Stimulated activated CD8-positive, alpha-beta memory T cell treated with anti-CD3 and anti-CD28 coated beads, Interleukin-4, amount 100 ng/mL, for 24 hours (primary cell): ENCODE results near the gene ZBP1.

Experiments
- DNase-seq: peaks from one replicate; pipeline ENCODE4 v3.0.0-alpha.2; 2020; ENCODE audit warnings: low read depth

Gene ZBP1

DNA sequence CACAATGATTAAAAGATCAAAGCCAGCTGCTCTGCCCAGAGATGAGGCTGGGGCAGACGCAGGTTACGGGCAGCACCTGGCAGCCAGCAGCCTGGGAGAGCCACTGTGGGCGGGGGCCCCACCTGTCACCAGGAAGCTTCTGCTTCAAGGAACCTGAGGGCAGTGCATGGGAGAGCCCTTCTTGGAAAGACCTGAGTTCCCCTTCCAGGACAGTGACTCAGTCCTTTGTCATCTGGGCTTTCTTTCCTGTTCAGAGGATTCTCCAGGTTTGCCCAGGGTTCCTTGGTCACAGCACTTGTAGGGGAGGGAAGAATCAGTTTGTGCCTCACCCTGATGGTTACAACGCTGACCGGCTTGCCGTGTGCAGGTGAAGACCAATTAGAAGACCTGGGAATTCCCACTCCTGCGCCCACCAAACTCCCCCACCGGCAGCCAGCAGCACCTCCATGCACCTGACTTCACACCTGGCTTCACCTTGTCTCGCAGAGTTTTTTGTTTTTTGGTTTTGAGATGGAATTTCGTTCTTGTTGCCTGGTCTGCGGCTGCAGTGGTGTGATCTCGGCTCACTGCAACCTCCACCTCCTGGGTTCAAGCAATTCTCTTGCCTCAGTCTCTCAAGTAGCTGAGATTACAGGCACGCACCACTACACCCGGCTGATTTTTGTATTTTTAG lies 2.0 kb downstream of the ZBP1 start:
- no peak for DNase-seq

DNA sequence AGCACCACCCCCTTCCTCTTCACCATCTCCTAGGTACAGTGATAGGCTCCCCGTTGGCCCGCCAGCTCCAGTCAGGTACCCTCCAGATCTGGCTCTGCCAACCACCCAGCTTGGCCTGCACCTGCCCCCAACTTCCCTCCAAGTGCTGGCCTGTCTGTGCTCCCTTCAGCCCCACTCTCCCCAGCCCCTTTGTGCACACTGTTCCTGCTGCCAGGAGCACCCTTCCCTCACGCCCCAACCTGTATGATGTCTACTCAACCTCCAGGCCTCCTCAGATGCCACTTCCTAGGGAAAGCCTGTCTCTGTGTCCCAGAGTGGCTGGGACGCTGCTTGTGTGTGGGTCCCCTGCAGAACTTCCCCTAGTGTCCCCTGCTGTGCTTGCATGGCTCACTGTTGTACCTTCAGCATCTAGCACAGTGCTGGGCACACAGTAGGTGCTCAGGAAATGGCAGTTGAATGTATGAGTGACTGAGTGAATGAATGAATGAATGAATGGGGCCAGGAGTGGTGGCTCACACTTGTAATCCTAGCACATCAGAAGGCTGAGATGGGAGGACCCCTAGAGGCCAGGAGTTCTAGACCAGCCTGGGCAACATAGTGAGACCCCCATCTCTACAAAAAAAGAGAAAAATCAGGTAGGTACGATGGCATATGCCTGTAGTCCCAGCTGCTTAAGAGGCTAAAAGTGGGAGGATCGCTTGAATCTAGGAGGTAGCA lies 3.0 kb downstream of the ZBP1 start:
- DNase-seq, result no peak

DNA sequence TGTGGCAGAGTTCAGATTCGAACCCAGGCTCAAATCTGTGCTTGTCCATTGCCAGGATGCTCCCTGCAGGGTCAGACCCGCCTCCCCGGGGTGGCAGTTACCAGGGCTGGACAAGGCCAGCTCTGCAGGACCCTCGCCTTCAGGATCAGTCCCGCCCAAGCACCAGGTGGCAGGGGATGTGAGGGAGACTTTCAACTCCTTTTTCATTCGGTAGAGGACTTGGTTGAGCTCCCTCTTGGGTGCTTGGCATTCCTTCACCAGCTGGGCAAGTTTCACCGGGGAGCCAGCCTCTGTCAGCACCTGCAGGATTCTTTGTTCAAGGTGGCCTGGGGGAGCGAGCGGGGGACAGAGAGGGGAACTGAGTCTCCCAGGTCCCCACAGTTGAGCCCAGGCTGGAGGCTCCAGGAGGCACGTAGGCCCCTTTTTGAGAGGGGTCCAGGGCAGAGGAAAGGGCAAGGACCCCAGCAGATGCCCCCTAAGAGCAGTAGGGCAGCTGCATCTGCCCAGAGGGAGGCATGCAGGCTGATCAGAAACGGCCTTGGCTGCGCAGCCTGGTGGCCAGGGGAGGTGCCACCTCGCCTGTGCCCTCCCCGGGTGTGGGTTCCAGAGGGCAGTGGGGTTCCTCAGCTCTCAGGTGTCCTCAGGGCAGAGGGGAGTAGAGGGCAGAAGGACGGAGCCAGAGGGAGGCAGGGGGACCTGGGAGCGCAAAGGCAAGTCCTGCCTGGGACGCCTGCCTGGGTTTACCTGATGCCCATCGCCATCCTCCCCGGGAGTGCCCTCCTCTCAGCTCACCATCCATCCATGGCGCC lies 3.9 kb downstream of the ZBP1 start:
- no peak for DNase-seq

DNA sequence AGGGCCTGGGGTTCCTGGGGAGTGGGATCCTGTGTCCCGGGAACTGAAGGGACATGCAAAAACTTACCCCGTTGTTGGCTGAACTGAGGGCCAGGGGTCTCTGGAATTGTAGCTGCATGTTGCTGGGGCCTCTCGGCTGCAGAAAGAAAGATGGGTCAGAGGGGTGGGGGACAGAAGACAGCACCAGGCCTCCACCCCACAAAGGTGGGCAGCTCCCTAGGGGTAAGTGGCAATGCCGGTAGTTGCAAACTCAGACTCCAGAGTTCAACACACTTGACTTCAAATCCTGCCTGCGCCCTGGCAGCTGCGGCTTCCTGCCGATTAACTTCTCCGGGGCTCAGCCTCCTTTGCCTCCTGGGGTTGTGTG lies 4.8 kb downstream of the ZBP1 start:
- DNase-seq, result no peak

DNA sequence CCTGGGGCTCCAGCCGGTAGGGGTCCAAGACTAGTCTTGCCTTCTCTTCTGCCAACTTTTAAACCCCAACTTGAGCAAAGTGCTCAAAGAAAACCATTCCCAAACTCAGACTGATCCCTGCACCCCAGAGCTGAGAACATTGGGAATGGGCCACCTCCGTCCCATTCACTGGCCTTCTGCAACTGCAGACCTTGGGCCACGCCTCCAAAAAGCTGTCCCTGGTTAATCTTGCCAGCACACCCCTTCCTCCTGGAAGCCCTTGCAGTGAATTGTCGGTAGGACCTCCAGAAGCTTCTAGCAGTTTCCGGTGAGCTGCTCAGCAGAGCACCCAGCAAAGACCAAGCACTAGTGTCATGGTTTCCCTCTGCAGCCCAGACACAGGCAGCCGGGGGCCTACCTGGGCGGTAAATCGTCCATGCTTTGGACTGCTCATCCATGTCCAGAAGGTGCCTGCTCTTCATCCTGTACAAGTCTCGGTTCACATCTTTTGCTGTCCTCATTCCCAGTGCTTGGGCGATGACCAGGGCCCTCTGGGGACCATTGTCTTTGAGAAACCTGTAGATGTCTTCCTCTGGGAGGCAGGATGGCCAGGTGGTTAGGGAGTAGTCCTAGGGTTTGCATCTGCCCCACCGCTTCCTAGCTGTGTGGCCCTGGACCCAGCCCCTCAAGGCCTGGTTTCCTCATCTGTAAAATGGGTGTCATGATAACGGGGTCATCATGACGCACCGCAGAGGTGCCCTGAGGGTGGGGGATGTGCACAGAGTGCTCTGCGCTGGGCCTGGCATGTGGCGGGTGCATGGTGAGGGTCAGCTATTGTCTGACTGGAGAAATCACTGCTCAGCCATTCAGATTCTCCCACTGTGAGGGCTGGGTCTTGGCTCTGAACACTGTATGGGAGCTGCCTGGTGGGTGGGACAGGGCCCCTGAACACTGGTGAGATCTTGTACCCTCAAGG lies 5.5 kb downstream of the ZBP1 start:
- DNase-seq, result no peak

DNA sequence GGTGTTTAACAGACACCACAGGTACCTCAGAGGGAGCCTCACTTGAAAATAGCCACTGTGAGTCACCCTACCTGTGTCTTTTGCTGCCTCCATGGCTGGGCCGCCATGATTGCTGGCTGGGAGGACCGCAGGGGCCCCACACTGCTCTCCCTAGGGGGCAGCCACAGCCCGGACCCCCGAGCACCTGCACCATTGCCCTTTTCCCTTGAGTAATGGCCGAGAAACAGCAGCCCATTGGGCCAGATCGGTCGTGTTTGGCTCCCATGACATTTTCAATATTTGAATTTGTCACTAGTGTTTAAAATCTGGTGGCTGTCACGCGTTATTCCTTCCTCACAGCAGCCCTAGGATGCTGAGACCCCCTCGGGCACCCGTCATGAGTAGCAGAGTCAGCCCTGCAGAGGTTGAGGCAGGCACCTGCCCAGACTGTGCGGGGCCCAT lies 6.7 kb downstream of the ZBP1 start:
- DNase-seq, result no peak

DNA sequence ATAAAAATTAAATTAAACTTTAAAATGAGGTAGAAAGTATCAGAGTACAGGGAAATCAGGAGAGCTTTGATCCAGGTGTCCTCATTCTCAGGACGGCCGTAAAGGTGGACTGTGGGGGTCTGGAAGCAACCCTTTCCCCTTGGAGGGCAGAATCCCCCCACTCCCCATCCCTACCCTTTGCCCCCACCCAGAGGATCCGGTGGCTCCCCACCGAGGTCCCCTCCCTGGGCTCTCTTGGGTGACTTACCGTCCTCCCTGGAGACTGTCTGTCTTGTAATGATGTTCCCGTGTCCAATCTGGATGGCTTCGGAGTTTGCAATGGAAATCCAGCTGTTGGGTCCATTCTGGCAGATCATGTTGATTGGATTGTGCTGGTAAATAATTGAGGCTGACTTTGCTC lies 7.3 kb downstream of the ZBP1 start:
- no peak for DNase-seq

DNA sequence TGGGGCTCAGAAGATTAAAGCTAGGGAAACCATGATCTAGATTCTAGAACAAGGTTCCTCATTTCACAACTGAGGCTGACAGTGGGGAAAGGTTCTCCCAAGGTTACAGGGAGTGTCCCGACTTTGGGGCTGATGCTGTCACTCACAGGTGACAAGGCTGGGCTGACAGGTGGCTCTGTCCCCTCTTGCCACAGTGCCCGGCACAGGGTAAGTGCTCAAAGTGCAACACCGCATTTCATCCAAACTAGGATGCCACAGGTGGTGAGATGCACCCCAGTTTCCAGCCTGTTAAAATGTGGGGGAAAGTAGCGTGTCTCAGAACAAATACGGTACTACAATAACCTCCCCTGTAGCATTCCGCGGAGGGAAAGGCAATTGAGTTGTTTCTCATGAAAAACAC lies 7.8 kb downstream of the ZBP1 start:
- DNase-seq, result no peak

DNA sequence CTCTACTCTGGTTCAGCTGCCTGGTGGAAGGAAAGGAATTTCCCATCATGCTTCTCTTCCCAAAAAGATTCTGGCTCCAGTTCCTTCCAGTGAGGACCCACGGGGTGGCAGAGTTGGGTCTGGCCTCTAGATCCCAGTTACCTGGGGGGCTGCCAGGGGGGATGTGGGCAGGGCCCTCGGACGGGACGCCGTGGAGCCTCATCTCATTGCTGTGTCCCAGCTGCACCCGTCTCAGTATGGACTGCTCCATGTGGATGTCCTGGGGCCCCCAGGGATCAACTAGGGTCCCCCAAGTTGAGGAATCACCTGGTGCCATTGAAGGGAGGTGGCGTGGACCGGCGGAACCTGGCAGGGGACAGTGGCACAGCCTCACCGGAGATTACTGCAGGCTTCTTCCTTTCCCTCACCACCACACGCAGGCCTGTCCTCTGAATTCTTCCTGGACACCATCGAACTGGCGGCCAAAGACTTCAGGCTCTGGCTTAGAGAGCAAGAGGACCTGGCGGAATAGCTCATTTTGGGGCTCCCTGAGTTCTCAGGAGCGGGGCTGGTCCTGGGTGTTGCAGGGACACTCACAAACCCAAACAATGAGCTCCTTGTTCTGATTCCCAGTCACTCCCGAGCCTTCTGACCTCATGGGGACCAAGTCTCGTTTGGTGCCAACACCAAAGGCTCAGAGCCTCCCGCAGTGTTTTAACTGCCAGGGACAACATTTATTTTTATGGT lies 8.5 kb downstream of the ZBP1 start:
- no peak for DNase-seq

DNA sequence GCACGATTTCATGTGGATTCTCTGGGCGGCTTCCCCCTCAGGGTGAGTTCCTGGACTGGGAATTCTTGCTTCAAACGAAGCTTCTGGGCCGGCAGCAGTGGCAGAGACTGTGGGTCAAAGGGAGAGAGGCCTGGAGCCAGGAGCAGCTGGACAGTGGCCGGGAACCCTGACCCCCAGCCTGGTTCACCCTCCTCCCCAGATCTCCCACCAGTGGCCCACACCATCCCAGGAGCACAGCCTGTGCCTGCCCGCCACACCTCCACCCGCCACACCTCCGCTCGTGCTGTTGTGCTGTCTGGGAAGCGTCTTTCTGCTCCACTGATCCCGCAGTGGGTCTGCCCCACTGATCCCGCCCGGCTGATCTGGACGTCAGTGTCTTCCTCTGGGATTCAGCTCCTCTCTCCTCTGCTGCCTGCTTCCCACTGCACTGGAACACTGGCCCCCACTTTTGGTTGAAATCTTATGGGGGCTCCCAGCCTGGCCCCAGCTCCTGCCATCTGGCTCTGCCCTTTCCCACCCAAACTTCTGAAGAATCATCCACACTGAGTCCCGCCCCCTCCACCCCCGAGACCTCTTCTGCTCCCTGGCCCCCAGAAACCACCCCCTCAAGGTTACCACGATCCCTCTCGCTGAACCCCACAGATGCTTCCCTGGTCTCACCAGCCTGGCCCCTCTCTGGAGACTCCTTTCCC lies 9.8 kb downstream of the ZBP1 start:
- DNase-seq, result no peak

DNA sequence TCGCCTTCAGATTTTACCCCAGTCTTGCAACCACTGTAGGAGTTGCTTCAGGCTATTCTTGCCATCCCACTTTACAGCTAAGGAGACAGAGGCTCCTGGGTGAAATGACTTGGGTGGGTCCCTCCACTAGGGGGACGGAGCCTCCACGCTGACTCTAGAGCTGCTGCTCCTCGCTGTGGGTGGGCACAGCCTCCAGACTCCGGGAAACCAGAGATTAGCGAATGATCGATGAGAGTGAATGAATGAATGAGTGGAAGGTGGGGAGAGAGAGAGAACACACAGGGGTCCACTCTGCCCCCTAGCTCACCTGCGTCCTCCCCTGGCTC lies 10.4 kb downstream of the ZBP1 start:
- no peak for DNase-seq

DNA sequence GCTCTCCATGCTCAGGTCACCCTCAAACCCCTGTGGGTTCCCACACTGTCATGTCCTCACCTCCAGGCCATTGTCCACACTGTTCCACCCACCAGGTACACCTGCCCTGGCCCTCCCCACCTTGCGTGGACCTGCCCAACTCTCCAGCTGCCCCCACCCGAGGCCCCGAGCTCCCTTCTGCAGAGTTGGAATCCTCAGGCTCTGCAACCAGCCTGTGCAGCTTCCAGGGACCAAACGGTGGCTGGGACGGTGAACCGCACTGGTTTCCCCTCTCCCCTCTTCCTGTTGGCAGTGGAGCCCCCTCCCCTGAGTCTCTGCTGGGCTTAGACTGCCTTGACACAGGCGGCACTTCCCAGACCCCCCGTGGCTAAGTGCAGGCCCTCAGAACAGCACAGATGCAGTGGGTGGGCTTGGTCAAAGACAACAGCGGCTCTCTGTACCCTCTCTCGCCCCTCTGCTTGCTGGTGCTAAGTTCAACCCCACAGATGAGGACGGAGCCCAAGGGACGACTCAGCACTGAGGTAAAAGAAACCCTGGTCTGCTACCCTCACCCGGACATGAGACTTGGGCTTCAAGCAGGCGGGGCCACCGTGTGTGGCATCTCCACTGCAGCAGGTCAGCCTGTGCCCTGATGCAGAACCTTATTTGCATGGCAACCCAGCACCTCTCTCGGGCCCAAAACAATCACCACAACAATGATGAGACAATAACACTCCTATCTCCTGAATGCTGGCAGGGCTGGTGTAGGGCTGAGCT lies 11.0 kb downstream of the ZBP1 start:
- no peak for DNase-seq

DNA sequence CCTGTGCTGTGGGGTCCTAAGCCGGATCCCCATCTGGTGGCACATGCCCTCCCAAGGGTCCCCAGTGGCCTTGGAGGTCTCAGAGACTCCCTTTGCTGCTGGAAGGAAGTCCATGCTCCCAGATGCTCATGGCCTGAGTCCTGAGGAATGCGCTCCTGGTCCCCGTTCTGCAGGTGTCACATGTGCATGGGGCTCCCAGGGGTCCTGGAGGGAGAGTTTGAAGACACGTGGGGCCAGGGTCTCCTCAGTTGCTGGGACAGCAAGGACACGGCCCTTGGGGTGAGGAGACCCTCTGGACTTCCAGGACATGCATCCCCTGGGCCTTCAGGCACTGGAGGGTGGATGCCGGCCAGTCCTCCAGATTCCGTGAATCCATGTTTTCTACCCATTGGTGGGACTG lies 11.7 kb downstream of the ZBP1 start:
- DNase-seq, result no peak

DNA sequence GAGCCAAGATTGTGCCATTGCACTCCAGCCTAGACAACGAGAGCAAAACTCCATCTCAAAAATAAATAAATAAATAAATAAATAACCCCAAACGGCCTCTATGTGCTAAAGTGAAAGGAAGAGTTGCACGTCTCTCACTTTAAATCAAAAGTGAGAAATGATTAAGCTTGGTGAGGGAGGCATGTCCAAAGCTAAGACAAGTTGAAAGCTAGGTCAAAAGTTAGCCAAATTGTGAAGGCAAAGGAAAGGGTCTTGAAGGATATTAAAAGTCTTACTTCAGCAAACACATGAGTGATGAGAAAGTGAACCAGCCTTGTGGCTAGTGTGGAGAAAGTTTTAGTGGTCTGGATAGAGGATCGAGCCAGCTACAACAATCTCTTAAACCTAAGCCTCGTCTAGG lies 14.3 kb downstream of the ZBP1 start:
- DNase-seq, result no peak

DNA sequence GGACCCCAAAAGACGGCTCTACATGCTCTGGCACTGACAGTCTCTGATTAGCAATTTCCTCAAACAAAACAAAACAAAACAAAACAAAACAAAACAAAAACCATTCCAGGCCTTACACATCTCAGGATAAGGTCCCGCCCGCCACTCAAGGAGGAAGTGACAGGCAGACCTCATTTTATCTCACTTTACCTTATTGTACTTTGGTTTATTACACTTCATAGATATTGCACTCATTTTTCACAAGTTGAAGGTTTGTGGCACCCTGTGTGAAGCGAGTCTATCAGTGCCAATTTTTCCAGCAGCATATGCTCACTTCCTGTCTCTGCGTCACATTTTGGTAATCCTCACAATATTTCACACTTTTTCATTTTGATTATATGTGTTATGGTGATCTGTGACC lies 15.2 kb downstream of the ZBP1 start:
- DNase-seq, result no peak

DNA sequence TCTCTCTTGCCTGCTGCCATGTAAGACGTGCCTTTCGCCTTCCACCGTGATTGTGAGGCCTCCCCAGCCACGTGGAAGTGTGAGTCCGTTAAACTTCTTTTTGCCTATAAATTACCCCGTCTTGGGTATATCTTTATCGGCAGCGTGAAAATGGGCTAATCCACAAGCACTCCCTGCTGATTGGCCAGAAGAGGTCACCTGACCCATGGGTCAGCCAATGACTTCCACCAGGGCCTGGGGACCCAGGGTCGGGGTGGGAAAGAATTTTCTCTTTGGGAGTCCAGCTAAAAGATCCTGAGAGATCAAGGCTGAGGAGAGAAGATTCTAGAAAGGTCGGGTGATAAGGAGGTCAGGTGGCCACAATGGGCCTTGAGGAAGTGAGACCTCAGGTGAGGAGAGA lies 17.1 kb downstream of the ZBP1 start:
- DNase-seq, result no peak

DNA sequence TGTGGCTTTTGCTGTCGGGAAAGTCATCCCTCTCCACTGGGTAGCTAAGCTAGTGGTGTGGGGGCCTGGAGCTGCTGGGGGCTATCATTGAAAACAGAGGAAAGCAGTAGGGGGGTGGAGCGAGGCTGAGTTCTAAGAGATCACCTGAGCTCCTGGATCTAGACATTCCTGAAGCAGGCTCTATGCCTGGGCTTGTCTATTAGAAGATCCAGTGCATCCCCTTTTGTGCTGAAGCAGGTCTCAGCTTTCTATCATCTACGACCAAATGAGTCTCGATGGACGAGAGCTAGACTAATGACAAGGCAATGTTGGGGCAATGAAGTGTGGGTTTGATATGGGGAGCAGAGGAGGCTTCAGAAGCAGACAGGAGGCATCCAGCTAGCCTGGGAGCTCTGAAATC lies 18.5 kb downstream of the ZBP1 start:
- no peak for DNase-seq

DNA sequence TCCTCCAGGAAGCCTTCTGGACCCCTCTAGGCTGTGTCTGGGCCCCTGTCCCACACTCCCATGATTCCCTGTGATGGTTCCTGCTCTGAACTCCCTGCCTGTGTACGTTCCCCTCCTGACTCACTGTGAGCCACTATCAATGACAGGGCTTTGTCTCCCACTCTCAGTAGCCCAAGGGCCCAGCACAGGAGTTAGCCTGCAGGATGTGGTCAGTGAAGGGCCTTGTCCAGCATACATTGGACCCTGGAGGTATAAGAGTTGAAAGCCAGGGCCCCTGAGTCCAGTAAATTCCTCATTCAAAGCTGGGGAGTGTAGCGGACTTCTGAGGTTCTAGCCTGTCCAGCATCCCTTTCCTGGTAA lies 19.0 kb downstream of the ZBP1 start:
- no peak for DNase-seq

DNA sequence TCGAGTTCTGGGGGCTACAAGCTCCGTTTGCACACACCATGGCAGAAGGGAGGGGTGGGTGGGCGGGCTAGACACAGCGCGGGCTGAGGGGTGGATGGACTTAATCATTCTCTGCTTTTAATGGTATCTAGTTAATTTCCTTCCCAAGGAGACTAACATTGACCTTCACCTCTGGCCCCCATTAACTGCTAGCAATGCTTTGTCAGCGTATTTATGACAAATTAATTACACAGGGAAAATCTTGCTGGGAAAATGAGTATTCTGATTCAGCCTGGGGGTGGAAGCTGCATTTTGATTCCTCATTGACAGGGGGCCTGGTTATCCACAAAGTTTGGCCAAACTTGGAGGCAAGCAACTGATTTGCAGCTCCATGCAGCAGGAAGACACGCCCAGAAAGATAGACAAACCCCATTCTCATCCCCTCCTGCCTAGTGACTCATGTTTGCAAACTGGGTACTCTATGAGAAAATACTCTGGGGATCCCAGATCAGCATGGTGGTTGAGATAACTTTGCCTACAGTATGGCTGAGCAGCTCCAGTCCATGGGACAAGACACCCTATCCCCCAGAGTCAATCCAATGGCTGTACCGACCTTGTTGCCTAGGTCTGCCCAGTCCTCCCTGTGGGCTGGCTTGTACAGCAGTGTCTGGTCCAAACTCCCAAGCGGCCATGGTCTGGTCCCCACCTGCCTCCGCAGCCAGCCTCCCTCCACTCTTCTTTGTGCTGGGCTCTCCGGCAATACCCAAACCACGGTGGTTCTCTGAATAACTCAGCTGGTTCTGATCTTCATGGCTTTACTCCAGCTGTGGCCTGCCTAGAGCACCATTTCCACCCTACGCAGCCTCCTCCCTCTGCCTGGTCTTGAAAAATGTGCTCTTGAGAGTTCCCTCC lies 19.7 kb downstream of the ZBP1 start:
- no peak for DNase-seq
